GM12878 (cell line): Measurements from ENCODE around the gene SPNS1. TPM values are rescaled to one million over a fixed set of nuclear protein-coding genes. Genes with fewer than 3 reads are reported as not detected.

Experiments used
- ATAC-seq: fragments of 200-7000 bp; cut with Tn5 transposase; 3 replicates; pipeline ENCODE4 v1.9.1; 2020; ENCODE audit warnings: mild to moderate bottlenecking, moderate library complexity
- BruUV-seq: library from RNA; stranded (reverse); fragments of 400-500 nt; replicated peaks from 2 replicates; lab custom pipeline; 2021; lab: Mats Ljungman, UMichigan
- CTCF ChIA-PET: fragments of 300-600 bp; sonication (Branson Sonifier 250); formaldehyde crosslinking; extraction: SDS; loops from one replicate; lab custom pipeline; 2021; ENCODE audit warnings: inconsistent platforms; lab: Yijun Ruan, JAX
- POLR2A ChIA-PET: fragments of 350-600 bp; formaldehyde crosslinking; extraction: SDS; loops from one replicate; lab custom pipeline; 2021; ENCODE audit warnings: inconsistent platforms; lab: Charles Lee
- RAD21 ChIA-PET: fragments of 300-600 bp; sonication (Branson Sonifier 250); formaldehyde crosslinking; loops from one replicate; lab custom pipeline; 2023; ENCODE audit warnings: antibody characterized with exemption; ENCODE audit not compliant: unreplicated experiment; lab: Charles Lee
- SMC1A ChIA-PET: fragments of 300-600 bp; sonication (Branson Sonifier 250); formaldehyde crosslinking; loops from one replicate; lab custom pipeline; 2023; ENCODE audit not compliant: unreplicated experiment, uncharacterized antibody; lab: Charles Lee
- DNase-seq: peaks from one replicate; pipeline ENCODE4 v3.0.0-alpha.2; 2011; ENCODE audit warnings: low read depth, low spot score
- FAIRE-seq: peaks from 3 replicates; lab custom pipeline; 2011; peaks lifted over from hg19 to GRCh38; lab: Jason Lieb, UNC
- H2AFZ ChIP-seq: 2 replicates; pipeline ENCODE4 v1.6.0; 2011; ENCODE audit warnings: low read depth, low read length, control low read depth; ENCODE audit not compliant: control insufficient read depth
- H3K27ac ChIP-seq: 2 replicates; pipeline ENCODE4 v1.5.1; 2011; ENCODE audit warnings: control low read depth; ENCODE audit not compliant: control insufficient read depth, insufficient read depth
- H3K27me3 ChIP-seq, 2 experiments: replicated peaks in 1 of 2; 2 replicates each; pipeline versions ENCODE4 v1.6.0 to v1.6.1; 2011; ENCODE audit warnings: low read length in 1 of 2; ENCODE audit not compliant: control insufficient read depth in 2 of 2, insufficient read depth in 2 of 2
- H3K36me3 ChIP-seq, 2 experiments: 2 replicates each; pipeline ENCODE4 v1.5.1; 2011; ENCODE audit warnings: low read length in 1 of 2; ENCODE audit not compliant: control insufficient read depth in 2 of 2, insufficient read depth in 2 of 2
- H3K4me1 ChIP-seq: 2 replicates; pipeline ENCODE4 v1.6.1; 2011; ENCODE audit warnings: mild to moderate bottlenecking, low read length, moderate library complexity, mixed read lengths; ENCODE audit not compliant: control insufficient read depth, insufficient read depth
- H3K4me2 ChIP-seq: 2 replicates; pipeline ENCODE4 v1.6.0; 2011; ENCODE audit warnings: control low read depth; ENCODE audit not compliant: control insufficient read depth, insufficient read depth
- H3K4me3 ChIP-seq: fragments of 200-600 bp; sonication (generic); 2 replicates; pipeline ENCODE4 v1.5.1; 2016
- H3K79me2 ChIP-seq: 2 replicates; pipeline ENCODE4 v1.6.0; 2011; ENCODE audit warnings: low read length; ENCODE audit not compliant: control insufficient read depth, insufficient read depth
- H3K9ac ChIP-seq: 2 replicates; pipeline ENCODE4 v1.8.0; 2011; ENCODE audit warnings: low read length, control low read depth, mixed read lengths; ENCODE audit not compliant: control insufficient read depth, insufficient read depth
- H3K9me3 ChIP-seq: replicated peaks from 3 replicates; pipeline ENCODE4 v1.5.1; 2011; ENCODE audit warnings: mild to moderate bottlenecking, low read length; ENCODE audit not compliant: control insufficient read depth, insufficient read depth
- H4K20me1 ChIP-seq: 2 replicates; pipeline ENCODE4 v1.6.0; 2011; ENCODE audit not compliant: control insufficient read depth, insufficient read depth
- CEBPB ChIP-seq, 2 experiments: fragments of 150-350 bp in 1 of 2; IDR thresholded peaks; 2 replicates each; pipeline ENCODE4 v1.6.1; 2012 to 2014; ENCODE audit warnings: low read depth in 2 of 2, low read length in 2 of 2, borderline replicate concordance in 1 of 2, inconsistent platforms in 1 of 2
- CHD2 ChIP-seq: IDR thresholded peaks from 2 replicates; pipeline ENCODE4 v1.6.1; 2011; ENCODE audit warnings: low read depth, low read length, improper control_type of control experiment, borderline replicate concordance
- E2F8 ChIP-seq: fragments of 450-650 bp; IDR thresholded peaks from 2 replicates; pipeline ENCODE4 v1.6.1; 2018; ENCODE audit warnings: mild to moderate bottlenecking, low read depth, moderate library complexity; ENCODE audit not compliant: partially characterized antibody
- EED ChIP-seq: sonication (generic); IDR thresholded peaks from 2 replicates; pipeline ENCODE4 v1.6.1; 2016; ENCODE audit warnings: antibody characterized with exemption, low read depth
- EP300 ChIP-seq, 2 experiments: fragments of 150-350 bp in 1 of 2; IDR thresholded peaks; 2 replicates each; pipeline ENCODE4 v1.6.1; 2011 to 2012; ENCODE audit warnings: low read depth in 2 of 2, low read length in 2 of 2, borderline replicate concordance in 1 of 2, improper control_type of control experiment in 1 of 2, inconsistent platforms in 1 of 2; ENCODE audit not compliant: control insufficient read depth in 1 of 2
- HSF1 ChIP-seq: fragments of 150-350 bp; IDR thresholded peaks from 2 replicates; pipeline ENCODE4 v1.6.1; 2014; ENCODE audit warnings: mild to moderate bottlenecking, low read depth, low read length
- JUND ChIP-seq: IDR thresholded peaks from 2 replicates; pipeline ENCODE4 v1.6.1; 2012; ENCODE audit warnings: low read depth, mild to moderate bottlenecking, low read length, improper control_type of control experiment, moderate library complexity
- MYB ChIP-seq: fragments of 150-350 bp; IDR thresholded peaks from 2 replicates; pipeline ENCODE4 v1.6.1; 2014; ENCODE audit warnings: mild to moderate bottlenecking, low read depth, low read length, borderline replicate concordance
- NRF1 ChIP-seq: conservative IDR thresholded peaks from 2 replicates; pipeline ENCODE4 v1.6.1; 2011; ENCODE audit warnings: mild to moderate bottlenecking, low read depth, low read length, improper control_type of control experiment
- RCOR1 ChIP-seq: conservative IDR thresholded peaks from 2 replicates; pipeline ENCODE4 v1.6.1; 2012; ENCODE audit warnings: low read depth, low read length, improper control_type of control experiment
- TBL1XR1 ChIP-seq: IDR thresholded peaks from 2 replicates; pipeline ENCODE4 v1.6.1; 2012; ENCODE audit warnings: low read depth, low read length, improper control_type of control experiment
- ZNF622 ChIP-seq: fragments of 450-650 bp; IDR thresholded peaks from 2 replicates; pipeline ENCODE4 v1.6.1; 2017; ENCODE audit warnings: mild to moderate bottlenecking, inconsistent platforms
- WGBS: methylation state at CpG from one replicate; pipeline ENCODE4 v1.1.6; 2016; ENCODE audit warnings: low lambda C conversion rate; ENCODE audit not compliant: insufficient replicate concordance, insufficient coverage; ENCODE audit errors: missing lambda C conversion rate; 5-methylcytosine and 5-hydroxymethylcytosine counted together
- in situ Hi-C: fragments of 300-500 bp; cut with MboI; formaldehyde crosslinking; loops from 9 replicates; pipeline ENCODE4 v1.14.3; 2018; ENCODE audit warnings: mixed read lengths
- intact Hi-C: fragments of 100-400 bp; cut with micrococcal nuclease; formaldehyde crosslinking; loops from one replicate; pipeline ENCODE4 v1.14.2; 2022; ENCODE audit not compliant: unreplicated experiment
- polyA plus RNA-seq, 11 experiments: library from polyadenylated mRNA; depleted of rRNA in 4 of 11; unstranded in 6 of 11; stranded (reverse) in 5 of 11; fragments of >200 nt; fragmentation: Nextera tagmentation in 4 of 11; fragmentation: Illumina TruSeq in 1 of 11; extraction: Ambion mirVana in 4 of 11; extraction: Trizol in 1 of 11; gene quantifications; 1 replicate in 1 of 11; 2 replicates in 10 of 11; pipeline versions ENCODE4 v1.2.1 to v1.2.3, GENCODE V29; 2011 to 2016; ENCODE audit warnings: inconsistent platforms in 2 of 11, missing spikeins in 2 of 11, low read depth in 1 of 11
- total RNA-seq, 4 experiments: library from RNA; depleted of rRNA in 3 of 4; stranded (reverse); fragments of >200 nt in 3 of 4; fragmentation: Illumina TruSeq in 1 of 4; extraction: Trizol in 1 of 4; gene quantifications; 2 replicates each; pipeline versions ENCODE4 v1.2.1 to v1.2.3, GENCODE V29; 2013 to 2021
- TF ChIP-seq, protein P1 (sequence below), 3 experiments: IDR thresholded peaks in 2 of 3; conservative IDR thresholded peaks in 1 of 3; 2 replicates each; pipeline ENCODE4 v1.5.1; 2011; ENCODE audit warnings: low read depth in 3 of 3, low read length in 3 of 3, mild to moderate bottlenecking in 3 of 3, control low read depth in 2 of 3, moderate library complexity in 2 of 3, inconsistent platforms in 1 of 3, mixed read lengths in 1 of 3; ENCODE audit not compliant: control insufficient read depth in 2 of 3, insufficient read depth in 1 of 3; ENCODE audit errors: extremely low read depth in 1 of 3
- TF ChIP-seq, protein P2 (sequence below): fragments of 150-350 bp; IDR thresholded peaks from 2 replicates; pipeline ENCODE4 v1.6.1; 2016; ENCODE audit warnings: low read depth, low read length

Gene SPNS1
- total and polyA plus RNA-seq, 10 of the 15 experiments (the other 5 are each of a cell fraction or from before 2014, with no cell fraction given), result 0.16 to 37.6 (median 12.0) TPM

DNA sequence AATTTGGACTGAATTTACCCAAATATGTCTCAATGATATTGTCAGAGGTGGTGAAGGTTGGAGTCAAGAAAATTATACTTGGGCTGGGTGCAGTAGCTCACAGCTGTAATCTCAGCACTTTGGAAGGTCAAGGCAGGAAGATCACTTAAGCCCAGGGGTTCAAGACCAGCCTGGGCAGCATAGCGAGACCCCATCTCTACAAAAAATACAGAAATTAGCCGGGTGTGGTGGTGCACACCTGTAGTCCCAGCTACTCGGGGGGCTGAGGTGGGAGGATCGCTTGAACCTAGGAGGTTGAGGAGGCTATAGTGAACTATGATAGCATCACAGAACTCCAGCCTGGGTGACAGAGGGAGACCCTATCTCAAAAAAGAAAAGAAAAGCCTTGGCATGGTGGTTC lies 51.2 kb downstream of the SPNS1 start:
- ChIA-PET RAD21 (no interaction called here), SMC1A (interaction anchor here (1.4 kb wide), 1 partner anchor 53 kb away, joined by 3 read pairs; no protein-coding TSS in a partner anchor), POLR2A (no interaction called here), CTCF (no interaction called here)
- H3K27me3 ChIP-seq, result peaks cover 0 to 3% of the 10 kb centered on the region in 2 experiments; a peak in 1 of 4 replicates
- FAIRE-seq (no peak), ATAC-seq (no peak), DNase-seq (no peak)
- no peaks in the 10 kb centered on the region for H3K9me3 ChIP-seq
- H3K4me1 ChIP-seq, result peaks cover 14% of the 10 kb centered on the region
- no peak overlapping the region for H3K4me3 ChIP-seq
- H3K27ac ChIP-seq, result no peak overlapping the region
- no peak overlapping the region for H3K4me2 ChIP-seq
- H4K20me1 ChIP-seq, result no peaks in the 10 kb centered on the region
- no TSS peak for BruUV-seq
- intact Hi-C loops, result no loop called here
- H2AFZ ChIP-seq, result no peak overlapping the region
- in situ Hi-C loops, result no loop called here
- H3K79me2 ChIP-seq, result no peaks in the 10 kb centered on the region
- H3K36me3 ChIP-seq, result no peaks in the 10 kb centered on the region
- no peak overlapping the region for H3K9ac ChIP-seq
- 32% methylated on average over 4 of the region's 4 CpGs for WGBS
- TF ChIP-seq MYB (no peak), RCOR1 (no peak), NRF1 (no peak), JUND (no peak), CEBPB (IDR thresholded peaks at IDR 0.05; ENCODE audit: borderline replicate concordance in 1 of 2, low read depth in 2 of 2, low read length in 2 of 2) (no peak), EP300 (IDR thresholded peaks at IDR 0.05; ENCODE audit: borderline replicate concordance in 1 of 2, control insufficient read depth in 1 of 2, low read depth in 2 of 2, low read length in 2 of 2) (no peak), HSF1 (no peak), TBL1XR1 (no peak), EED (no peak), CHD2 (no peak), ZNF622 (no peak), E2F8 (no peak)
- TF ChIP-seq, protein P1, sequence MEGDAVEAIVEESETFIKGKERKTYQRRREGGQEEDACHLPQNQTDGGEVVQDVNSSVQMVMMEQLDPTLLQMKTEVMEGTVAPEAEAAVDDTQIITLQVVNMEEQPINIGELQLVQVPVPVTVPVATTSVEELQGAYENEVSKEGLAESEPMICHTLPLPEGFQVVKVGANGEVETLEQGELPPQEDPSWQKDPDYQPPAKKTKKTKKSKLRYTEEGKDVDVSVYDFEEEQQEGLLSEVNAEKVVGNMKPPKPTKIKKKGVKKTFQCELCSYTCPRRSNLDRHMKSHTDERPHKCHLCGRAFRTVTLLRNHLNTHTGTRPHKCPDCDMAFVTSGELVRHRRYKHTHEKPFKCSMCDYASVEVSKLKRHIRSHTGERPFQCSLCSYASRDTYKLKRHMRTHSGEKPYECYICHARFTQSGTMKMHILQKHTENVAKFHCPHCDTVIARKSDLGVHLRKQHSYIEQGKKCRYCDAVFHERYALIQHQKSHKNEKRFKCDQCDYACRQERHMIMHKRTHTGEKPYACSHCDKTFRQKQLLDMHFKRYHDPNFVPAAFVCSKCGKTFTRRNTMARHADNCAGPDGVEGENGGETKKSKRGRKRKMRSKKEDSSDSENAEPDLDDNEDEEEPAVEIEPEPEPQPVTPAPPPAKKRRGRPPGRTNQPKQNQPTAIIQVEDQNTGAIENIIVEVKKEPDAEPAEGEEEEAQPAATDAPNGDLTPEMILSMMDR (IDR thresholded peaks at IDR 0.05 in 2 of 3, conservative IDR thresholded peaks at IDR 0.05 in 1 of 3; ENCODE audit: control insufficient read depth in 2 of 3, extremely low read depth in 1 of 3, insufficient read depth in 1 of 3, low read depth in 3 of 3, low read length in 3 of 3), result no peak
- TF ChIP-seq, protein P2, sequence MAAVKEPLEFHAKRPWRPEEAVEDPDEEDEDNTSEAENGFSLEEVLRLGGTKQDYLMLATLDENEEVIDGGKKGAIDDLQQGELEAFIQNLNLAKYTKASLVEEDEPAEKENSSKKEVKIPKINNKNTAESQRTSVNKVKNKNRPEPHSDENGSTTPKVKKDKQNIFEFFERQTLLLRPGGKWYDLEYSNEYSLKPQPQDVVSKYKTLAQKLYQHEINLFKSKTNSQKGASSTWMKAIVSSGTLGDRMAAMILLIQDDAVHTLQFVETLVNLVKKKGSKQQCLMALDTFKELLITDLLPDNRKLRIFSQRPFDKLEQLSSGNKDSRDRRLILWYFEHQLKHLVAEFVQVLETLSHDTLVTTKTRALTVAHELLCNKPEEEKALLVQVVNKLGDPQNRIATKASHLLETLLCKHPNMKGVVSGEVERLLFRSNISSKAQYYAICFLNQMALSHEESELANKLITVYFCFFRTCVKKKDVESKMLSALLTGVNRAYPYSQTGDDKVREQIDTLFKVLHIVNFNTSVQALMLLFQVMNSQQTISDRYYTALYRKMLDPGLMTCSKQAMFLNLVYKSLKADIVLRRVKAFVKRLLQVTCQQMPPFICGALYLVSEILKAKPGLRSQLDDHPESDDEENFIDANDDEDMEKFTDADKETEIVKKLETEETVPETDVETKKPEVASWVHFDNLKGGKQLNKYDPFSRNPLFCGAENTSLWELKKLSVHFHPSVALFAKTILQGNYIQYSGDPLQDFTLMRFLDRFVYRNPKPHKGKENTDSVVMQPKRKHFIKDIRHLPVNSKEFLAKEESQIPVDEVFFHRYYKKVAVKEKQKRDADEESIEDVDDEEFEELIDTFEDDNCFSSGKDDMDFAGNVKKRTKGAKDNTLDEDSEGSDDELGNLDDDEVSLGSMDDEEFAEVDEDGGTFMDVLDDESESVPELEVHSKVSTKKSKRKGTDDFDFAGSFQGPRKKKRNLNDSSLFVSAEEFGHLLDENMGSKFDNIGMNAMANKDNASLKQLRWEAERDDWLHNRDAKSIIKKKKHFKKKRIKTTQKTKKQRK, result no peak
